ENCODE data around the gene MYO5A. TPM values are rescaled to one million over a fixed set of nuclear protein-coding genes. Genes with fewer than 3 reads are reported as not detected.

Gene MYO5A
- total and polyA plus RNA-seq, 10 of the 15 experiments (the other 5 are each of a cell fraction or from before 2014, with no cell fraction given), result 4.2 to 42.9 (median 31.1) TPM

- no peak for TF ChIP-seq RCOR1 (conservative IDR thresholded peaks at IDR 0.05; ENCODE audit: low read depth, low read length)
- TF ChIP-seq CREM (IDR thresholded peaks at IDR 0.05; ENCODE audit: low read depth), result peak; percentile 65; the same call in 1 of the 2 replicates
- TF ChIP-seq ZBED1 (IDR thresholded peaks at IDR 0.05; ENCODE audit: borderline replicate concordance), result 0 out of 2 replicates have a peak, but pooled peaks have one; percentile 27
- TF ChIP-seq HDAC6 (IDR thresholded peaks at IDR 0.05; ENCODE audit: unreplicated experiment), result no peak
- 0 out of 2 replicates have a peak, but pooled peaks have one; percentile 72 for TF ChIP-seq TCF3 (IDR thresholded peaks at IDR 0.05; ENCODE audit: borderline replicate concordance, insufficient read depth, low read depth, low read length)
- no peak for TF ChIP-seq KLF5 (IDR thresholded peaks at IDR 0.05; ENCODE audit: partially characterized antibody)
- TF ChIP-seq, protein P1, sequence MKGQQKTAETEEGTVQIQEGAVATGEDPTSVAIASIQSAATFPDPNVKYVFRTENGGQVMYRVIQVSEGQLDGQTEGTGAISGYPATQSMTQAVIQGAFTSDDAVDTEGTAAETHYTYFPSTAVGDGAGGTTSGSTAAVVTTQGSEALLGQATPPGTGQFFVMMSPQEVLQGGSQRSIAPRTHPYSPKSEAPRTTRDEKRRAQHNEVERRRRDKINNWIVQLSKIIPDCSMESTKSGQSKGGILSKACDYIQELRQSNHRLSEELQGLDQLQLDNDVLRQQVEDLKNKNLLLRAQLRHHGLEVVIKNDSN (IDR thresholded peaks at IDR 0.05; ENCODE audit: borderline replicate concordance, extremely low read length, insufficient read depth, low read depth, low read length), result no peak
- peak; percentile 27; the same call in 1 of the 2 replicates for TF ChIP-seq ASH2L (IDR thresholded peaks at IDR 0.05; ENCODE audit: borderline replicate concordance, low read depth)
- peak; percentile 69; the same call in 1 of the 2 replicates for TF ChIP-seq ZNF384 (IDR thresholded peaks at IDR 0.05; ENCODE audit: borderline replicate concordance, low read depth, low read length)
- no peak for TF ChIP-seq CUX1 (IDR thresholded peaks at IDR 0.05; ENCODE audit: insufficient replicate concordance, low read depth, low read length)
- TF ChIP-seq TAF1 (IDR thresholded peaks at IDR 0.05; ENCODE audit: borderline replicate concordance, low read depth, low read length), result peak; percentile 59; the same call in 1 of the 2 replicates
- no peak for TF ChIP-seq MYC (IDR thresholded peaks at IDR 0.05; ENCODE audit: insufficient read depth, insufficient read length, insufficient replicate concordance, low read length, severe bottlenecking)
- no peak for TF ChIP-seq PML (IDR thresholded peaks at IDR 0.05; ENCODE audit: low read length)
- peak; percentile 59; the same call in 1 of the 2 replicates for TF ChIP-seq PKNOX1 (IDR thresholded peaks at IDR 0.05)
- no peak for TF ChIP-seq EZH2 (IDR thresholded peaks at IDR 0.05; ENCODE audit: borderline replicate concordance, control insufficient read depth, low read depth, low read length)
- no peak for TF ChIP-seq E2F8 (IDR thresholded peaks at IDR 0.05; ENCODE audit: low read depth, partially characterized antibody)
- no peak for TF ChIP-seq ZNF217 (IDR thresholded peaks at IDR 0.05)
- TF ChIP-seq EGR1 (IDR thresholded peaks at IDR 0.05; ENCODE audit: borderline replicate concordance in 1 of 2, low read depth in 2 of 2, low read length in 2 of 2), result no peak
- no peak for TF ChIP-seq LARP7 (IDR thresholded peaks at IDR 0.05)
Observed at GRCh38 chr15:52261498-52262242, 267.0 kb downstream of the MYO5A start (continued).
